ENCODE measurements around the gene OLFML3.
"Not testable (repeated sequence)": the region's sequence is repeated elsewhere in the genome, so short reads cannot be mapped to it uniquely, and the experiment has no call there.

Gene OLFML3

GRCh38 chr1:114008993-114009392 is 29.7 kb downstream of the OLFML3 start:
- Mint-ChIP-seq H3K9me3 (peaks cover 4% of the 10 kb centered on the region), H3K27ac (no peak overlapping the region), H3K4me3 (no peak overlapping the region), H3K4me1 (no peaks in the 10 kb centered on the region), H3K36me3 (peaks cover 2% of the 10 kb centered on the region), H3K27me3 (peaks cover 24% of the 10 kb centered on the region)
- ATAC-seq (ENCODE audit: low read depth), result no peak
- DNase-seq (ENCODE audit: low spot score in 2 of 2), result no peak

GRCh38 chr1:114009393-114009792 is 30.1 kb downstream of the OLFML3 start:
- no peak overlapping the region for H3K4me3 Mint-ChIP-seq
- DNase-seq (ENCODE audit: low spot score in 2 of 2) (no peak), ATAC-seq (ENCODE audit: low read depth) (no peak)
- peaks cover 2% of the 10 kb centered on the region for H3K36me3 Mint-ChIP-seq
- no peaks in the 10 kb centered on the region for H3K4me1 Mint-ChIP-seq
- H3K27me3 Mint-ChIP-seq, result peaks cover 22% of the 10 kb centered on the region
- peaks cover 4% of the 10 kb centered on the region for H3K9me3 Mint-ChIP-seq
- no peak overlapping the region for H3K27ac Mint-ChIP-seq

GRCh38 chr1:114010433-114011184 is 31.3 kb downstream of the OLFML3 start:
- Mint-ChIP-seq H3K36me3 (no peaks in the 10 kb centered on the region), H3K4me1 (no peaks in the 10 kb centered on the region), H3K4me3 (no peak overlapping the region), H3K27ac (no peak overlapping the region), H3K9me3 (peaks cover 2% of the 10 kb centered on the region), H3K27me3 (peaks cover 16% of the 10 kb centered on the region)
- DNase-seq (ENCODE audit: low spot score in 2 of 2) (no peak), ATAC-seq (ENCODE audit: low read depth) (no peak)

GRCh38 chr1:114011796-114012195 is 32.5 kb downstream of the OLFML3 start:
- no peaks in the 10 kb centered on the region for H3K9me3 Mint-ChIP-seq
- H3K4me3 Mint-ChIP-seq, result no peak overlapping the region
- ATAC-seq (ENCODE audit: low read depth) (no peak), DNase-seq (ENCODE audit: low spot score in 2 of 2) (no peak)
- no peaks in the 10 kb centered on the region for H3K4me1 Mint-ChIP-seq
- H3K27me3 Mint-ChIP-seq, result peaks cover 16% of the 10 kb centered on the region
- no peaks in the 10 kb centered on the region for H3K36me3 Mint-ChIP-seq
- no peak overlapping the region for H3K27ac Mint-ChIP-seq

- no peaks in the 10 kb centered on the region for H3K36me3 Mint-ChIP-seq
- no peak overlapping the region for H3K27ac Mint-ChIP-seq
- DNase-seq (ENCODE audit: low spot score in 2 of 2) (no peak), ATAC-seq (ENCODE audit: low read depth) (no peak)
- H3K4me1 Mint-ChIP-seq, result no peaks in the 10 kb centered on the region
- H3K4me3 Mint-ChIP-seq, result no peak overlapping the region
- no peaks in the 10 kb centered on the region for H3K9me3 Mint-ChIP-seq
- peaks cover 12% of the 10 kb centered on the region for H3K27me3 Mint-ChIP-seq
Measured at GRCh38 chr1:114015075-114015474, 35.8 kb downstream of the OLFML3 start.

- not testable (repeated sequence) for H3K27ac Mint-ChIP-seq; H3K9me3 Mint-ChIP-seq; DNase-seq (ENCODE audit: low spot score in 2 of 2); ATAC-seq (ENCODE audit: low read depth); H3K4me3 Mint-ChIP-seq; H3K36me3 Mint-ChIP-seq; H3K4me1 Mint-ChIP-seq
- H3K27me3 Mint-ChIP-seq, result peaks cover 10% of the 10 kb centered on the region
Measured at GRCh38 chr1:114019724-114020123, 40.5 kb downstream of the OLFML3 start.

GRCh38 chr1:114021665-114022099 is 42.4 kb downstream of the OLFML3 start:
- Mint-ChIP-seq H3K27ac (no peak overlapping the region), H3K9me3 (no peaks in the 10 kb centered on the region), H3K4me1 (no peaks in the 10 kb centered on the region), H3K4me3 (no peak overlapping the region), H3K36me3 (peaks cover 1% of the 10 kb centered on the region), H3K27me3 (peaks cover 5% of the 10 kb centered on the region)
- ATAC-seq (ENCODE audit: low read depth) (no peak), DNase-seq (ENCODE audit: low spot score in 2 of 2) (no peak)

- no peak overlapping the region for H3K4me3 Mint-ChIP-seq
- ATAC-seq (ENCODE audit: low read depth), result no peak
- no peaks in the 10 kb centered on the region for H3K4me1 Mint-ChIP-seq
- peaks cover 7% of the 10 kb centered on the region for H3K27me3 Mint-ChIP-seq
- DNase-seq (ENCODE audit: low spot score in 2 of 2), result no peak
- H3K9me3 Mint-ChIP-seq, result no peaks in the 10 kb centered on the region
- peaks cover 1% of the 10 kb centered on the region for H3K36me3 Mint-ChIP-seq
- no peak overlapping the region for H3K27ac Mint-ChIP-seq
Measured at GRCh38 chr1:114022877-114023276, 43.6 kb downstream of the OLFML3 start.

GRCh38 chr1:114023377-114023776 is 44.1 kb downstream of the OLFML3 start:
- Mint-ChIP-seq H3K4me3 (no peak overlapping the region), H3K36me3 (peaks cover 1% of the 10 kb centered on the region), H3K27me3 (peaks cover 7% of the 10 kb centered on the region), H3K27ac (no peak overlapping the region), H3K9me3 (no peaks in the 10 kb centered on the region), H3K4me1 (no peaks in the 10 kb centered on the region)
- DNase-seq (ENCODE audit: low spot score in 2 of 2) (no peak), ATAC-seq (ENCODE audit: low read depth) (no peak)

- H3K4me3 Mint-ChIP-seq, result no peak overlapping the region
- no peak for DNase-seq (ENCODE audit: low spot score in 2 of 2)
- peaks cover 1% of the 10 kb centered on the region for H3K36me3 Mint-ChIP-seq
- no peaks in the 10 kb centered on the region for H3K9me3 Mint-ChIP-seq
- peaks cover 7% of the 10 kb centered on the region for H3K27me3 Mint-ChIP-seq
- no peak overlapping the region for H3K27ac Mint-ChIP-seq
- H3K4me1 Mint-ChIP-seq, result no peaks in the 10 kb centered on the region
- no peak for ATAC-seq (ENCODE audit: low read depth)
Measured at GRCh38 chr1:114024049-114024448, 44.8 kb downstream of the OLFML3 start.

GRCh38 chr1:114025609-114026401 is 46.5 kb downstream of the OLFML3 start:
- Mint-ChIP-seq H3K27ac (no peak overlapping the region), H3K4me1 (no peaks in the 10 kb centered on the region), H3K4me3 (no peak overlapping the region), H3K36me3 (peaks cover 1% of the 10 kb centered on the region), H3K9me3 (no peaks in the 10 kb centered on the region), H3K27me3 (peaks cover 6% of the 10 kb centered on the region)
- DNase-seq (ENCODE audit: low spot score in 2 of 2) (no peak), ATAC-seq (ENCODE audit: low read depth) (no peak)

- Mint-ChIP-seq H3K9me3 (no peaks in the 10 kb centered on the region), H3K27me3 (peaks cover 4% of the 10 kb centered on the region), H3K4me1 (no peaks in the 10 kb centered on the region), H3K27ac (no peak overlapping the region), H3K36me3 (no peaks in the 10 kb centered on the region), H3K4me3 (no peak overlapping the region)
- ATAC-seq (ENCODE audit: low read depth), result no peak
- DNase-seq (ENCODE audit: low spot score in 2 of 2), result no peak
Measured at GRCh38 chr1:114026797-114027196, 47.5 kb downstream of the OLFML3 start.
